IMR-90 (cell line): Measurements from ENCODE around the gene ASAP2. TPM values are rescaled to one million over a fixed set of nuclear protein-coding genes. Genes with fewer than 3 reads are reported as not detected.

Experiments
- ATAC-seq: fragments of 200-7000 bp; cut with Tn5 transposase; 2 replicates; pipeline ENCODE4 v1.9.1; 2020; ENCODE audit warnings: low read depth, mild to moderate bottlenecking, moderate library complexity
- BruUV-seq: library from RNA; stranded (reverse); fragments of 400-500 nt; replicated peaks from 2 replicates; lab custom pipeline; 2021; lab: Mats Ljungman, UMichigan
- CTCF ChIA-PET: fragments of 300-600 bp; formaldehyde crosslinking; extraction: SDS; loops from one replicate; lab custom pipeline; 2021; ENCODE audit warnings: antibody characterized with exemption; lab: Yijun Ruan, JAX
- POLR2A ChIA-PET: fragments of 300-600 bp; sonication (Branson Sonifier 250); formaldehyde crosslinking; loops from one replicate; lab custom pipeline; 2022; ENCODE audit warnings: antibody characterized with exemption; ENCODE audit not compliant: unreplicated experiment; lab: Charles Lee
- DNase-seq: peaks from one replicate; pipeline ENCODE4 v3.0.0; 2013
- H2AFZ ChIP-seq: replicated peaks from 2 replicates; pipeline ENCODE3; 2013; ENCODE audit warnings: low read length, mild to moderate bottlenecking; ENCODE audit not compliant: poor library complexity
- H2AK5ac ChIP-seq: 2 replicates; pipeline ENCODE4 v1.6.1; 2013; ENCODE audit warnings: low read depth, low read length, inconsistent platforms
- H2AK9ac ChIP-seq: replicated peaks from 2 replicates; pipeline ENCODE3; 2013; ENCODE audit warnings: mild to moderate bottlenecking, low read depth, low read length, moderate library complexity; ENCODE audit not compliant: poor library complexity
- H2BK120ac ChIP-seq: 2 replicates; pipeline ENCODE4 v1.6.1; 2013; ENCODE audit warnings: low read depth, low read length, inconsistent platforms
- H2BK15ac ChIP-seq: 3 replicates; pipeline ENCODE4 v1.6.1; 2013; ENCODE audit warnings: low read depth, low read length, inconsistent platforms
- H2BK20ac ChIP-seq: 2 replicates; pipeline ENCODE4 v1.6.1; 2013; ENCODE audit warnings: low read depth, mild to moderate bottlenecking, inconsistent platforms, low read length, moderate library complexity
- H2BK5ac ChIP-seq: 2 replicates; pipeline ENCODE4 v1.6.1; 2013; ENCODE audit warnings: mild to moderate bottlenecking, low read depth, low read length, inconsistent platforms; ENCODE audit not compliant: poor library complexity, severe bottlenecking
- H3K14ac ChIP-seq: replicated peaks from 2 replicates; pipeline ENCODE4 v1.6.1; 2013; ENCODE audit warnings: low read depth, low read length, inconsistent platforms
- H3K18ac ChIP-seq: 2 replicates; pipeline ENCODE4 v1.6.1; 2013; ENCODE audit warnings: low read depth, low read length, control low read depth
- H3K23ac ChIP-seq: 2 replicates; pipeline ENCODE4 v1.6.1; 2013; ENCODE audit warnings: low read depth, low read length, inconsistent platforms
- H3K27ac ChIP-seq: 2 replicates; pipeline ENCODE4 v1.5.1; 2013; ENCODE audit warnings: mild to moderate bottlenecking, control low read depth, low read length; ENCODE audit not compliant: insufficient read depth
- H3K27me3 ChIP-seq: 2 replicates; pipeline ENCODE4 v1.6.1; 2013; ENCODE audit warnings: low read length; ENCODE audit not compliant: control insufficient read depth, insufficient read depth
- H3K36me3 ChIP-seq: 2 replicates; pipeline ENCODE4 v1.6.1; 2013; ENCODE audit warnings: low read length, mixed read lengths; ENCODE audit not compliant: control insufficient read depth, insufficient read depth
- H3K4ac ChIP-seq: 2 replicates; pipeline ENCODE4 v1.6.1; 2013; ENCODE audit warnings: low read depth, low read length, inconsistent platforms
- H3K4me1 ChIP-seq: 2 replicates; pipeline ENCODE4 v1.6.1; 2013; ENCODE audit warnings: low read length, mixed read lengths; ENCODE audit not compliant: control insufficient read depth, insufficient read depth
- H3K4me2 ChIP-seq: 2 replicates; pipeline ENCODE4 v1.6.1; 2013; ENCODE audit warnings: low read depth, mild to moderate bottlenecking, control low read depth, low read length, moderate library complexity
- H3K4me3 ChIP-seq: 2 replicates; pipeline ENCODE4 v1.5.1; 2013; ENCODE audit warnings: low read depth, mild to moderate bottlenecking, control low read depth, low read length, moderate library complexity; ENCODE audit not compliant: insufficient read depth
- H3K56ac ChIP-seq: 2 replicates; pipeline ENCODE4 v1.6.1; 2013; ENCODE audit warnings: low read length, inconsistent platforms; ENCODE audit not compliant: insufficient read depth; ENCODE audit errors: extremely low read depth
- H3K79me1 ChIP-seq, 2 experiments: 2 replicates each; pipeline ENCODE4 v1.6.1; 2013; ENCODE audit warnings: low read length in 2 of 2, inconsistent platforms in 1 of 2, low read depth in 1 of 2
- H3K9ac ChIP-seq: 2 replicates; pipeline ENCODE4 v1.6.1; 2013; ENCODE audit warnings: low read depth, low read length, control low read depth
- H3K9me1 ChIP-seq: 2 replicates; pipeline ENCODE4 v1.6.1; 2013; ENCODE audit warnings: low read length, inconsistent platforms; ENCODE audit not compliant: insufficient read depth
- H3K9me3 ChIP-seq: 2 replicates; pipeline ENCODE4 v1.6.1; 2013; ENCODE audit warnings: low read length; ENCODE audit not compliant: control insufficient read depth, insufficient read depth
- H4K20me1 ChIP-seq: 2 replicates; pipeline ENCODE4 v1.6.1; 2013; ENCODE audit warnings: low read length, inconsistent platforms; ENCODE audit not compliant: insufficient read depth
- H4K5ac ChIP-seq: 2 replicates; pipeline ENCODE4 v1.6.1; 2013; ENCODE audit warnings: mild to moderate bottlenecking, low read depth, low read length, control low read depth
- H4K8ac ChIP-seq, 2 experiments: 2 replicates each; pipeline ENCODE4 v1.6.1; 2013; ENCODE audit warnings: low read depth in 2 of 2, low read length in 2 of 2, control low read depth in 1 of 2, inconsistent platforms in 1 of 2
- H4K91ac ChIP-seq: 2 replicates; pipeline ENCODE4 v1.6.1; 2013; ENCODE audit warnings: low read depth, low read length, inconsistent platforms; ENCODE audit not compliant: insufficient read depth
- CHD1 ChIP-seq: IDR thresholded peaks from 2 replicates; pipeline ENCODE4 v1.6.1; 2012; ENCODE audit warnings: low read depth, low read length, improper control_type of control experiment
- FOS ChIP-seq: fragments of 150-350 bp; IDR thresholded peaks from 2 replicates; pipeline ENCODE4 v1.6.1; 2016; ENCODE audit warnings: low read depth, low read length
- MAFK ChIP-seq: IDR thresholded peaks from 2 replicates; pipeline ENCODE4 v1.6.1; 2012; ENCODE audit warnings: low read depth, low read length, improper control_type of control experiment
- MXI1 ChIP-seq: IDR thresholded peaks from 2 replicates; pipeline ENCODE4 v1.6.1; 2012; ENCODE audit warnings: low read depth, mild to moderate bottlenecking, low read length, moderate library complexity, borderline replicate concordance
- NFE2L2 ChIP-seq: fragments of 150-350 bp; IDR thresholded peaks from 2 replicates; pipeline ENCODE4 v1.6.1; 2016; ENCODE audit warnings: low read depth, mild to moderate bottlenecking, low read length
- POLR2A ChIP-seq: IDR thresholded peaks from 2 replicates; pipeline ENCODE4 v1.6.1; 2012; ENCODE audit warnings: mild to moderate bottlenecking, low read depth, low read length
- RCOR1 ChIP-seq: IDR thresholded peaks from 2 replicates; pipeline ENCODE4 v1.6.1; 2012; ENCODE audit warnings: mild to moderate bottlenecking, low read length, improper control_type of control experiment; ENCODE audit not compliant: insufficient replicate concordance
- RFX5 ChIP-seq: IDR thresholded peaks from 2 replicates; pipeline ENCODE4 v1.8.0; 2012; ENCODE audit warnings: low read depth, mild to moderate bottlenecking, low read length, moderate library complexity
- SMC3 ChIP-seq: fragments of 150-350 bp; IDR thresholded peaks from 2 replicates; pipeline ENCODE4 v1.6.1; 2016; ENCODE audit warnings: low read depth, mild to moderate bottlenecking, antibody characterized with exemption, low read length, moderate library complexity
- WGBS, 2 experiments: methylation state at CpG; one replicate each; pipeline versions ENCODE4 v1.1.5 to v1.1.7; 2013; ENCODE audit warnings: missing lambda C conversion rate in 2 of 2; ENCODE audit not compliant: insufficient read length in 1 of 2; ENCODE audit errors: extremely low coverage in 2 of 2; 5-methylcytosine and 5-hydroxymethylcytosine counted together
- dilution Hi-C: fragments of 300-500 bp; cut with HindIII; formaldehyde crosslinking; loops from one replicate; pipeline ENCODE4 v1.14.3; 2018; ENCODE audit warnings: low sequenced_read_pairs; ENCODE audit not compliant: unreplicated experiment
- in situ Hi-C: fragments of 300-500 bp; cut with MboI; formaldehyde crosslinking; loops from 3 replicates; pipeline ENCODE4 v1.14.3; 2019; ENCODE audit warnings: low sequenced_read_pairs, inconsistent platforms, mixed read lengths
- intact Hi-C: fragments of 100-400 bp; cut with micrococcal nuclease; formaldehyde crosslinking; loops from 2 replicates; pipeline ENCODE4 v1.10.0; 2022
- polyA plus RNA-seq, 3 experiments: library from polyadenylated mRNA; depleted of rRNA; stranded (reverse); fragments of >200 nt; gene quantifications; 2 replicates each; pipeline ENCODE4 v1.2.3, GENCODE V29; 2012; ENCODE audit warnings: low replicate concordance in 1 of 3
- total RNA-seq: library from RNA; depleted of rRNA; stranded (reverse); fragments of >200 nt; gene quantifications from 2 replicates; pipeline ENCODE4 v1.2.3, GENCODE V29; 2012
- TF ChIP-seq, protein P1 (sequence below): fragments of 150-350 bp; IDR thresholded peaks from 2 replicates; pipeline ENCODE4 v1.6.1; 2016; ENCODE audit warnings: low read depth, mild to moderate bottlenecking, low read length, moderate library complexity, borderline replicate concordance
- TF ChIP-seq, protein P2 (sequence below): conservative IDR thresholded peaks from 2 replicates; pipeline ENCODE4 v1.5.1; 2012; ENCODE audit warnings: mild to moderate bottlenecking, low read depth, low read length, improper control_type of control experiment
- TF ChIP-seq, protein P3 (sequence below): fragments of 150-350 bp; IDR thresholded peaks from 2 replicates; pipeline ENCODE4 v1.6.1; 2017; ENCODE audit warnings: mild to moderate bottlenecking, antibody characterized with exemption, low read length, low read depth

The ASAP2 gene
- total and polyA plus RNA-seq, 2 of the 4 experiments (the other 2 are of a cell fraction), result 19.7 to 28.1 TPM

DNA sequence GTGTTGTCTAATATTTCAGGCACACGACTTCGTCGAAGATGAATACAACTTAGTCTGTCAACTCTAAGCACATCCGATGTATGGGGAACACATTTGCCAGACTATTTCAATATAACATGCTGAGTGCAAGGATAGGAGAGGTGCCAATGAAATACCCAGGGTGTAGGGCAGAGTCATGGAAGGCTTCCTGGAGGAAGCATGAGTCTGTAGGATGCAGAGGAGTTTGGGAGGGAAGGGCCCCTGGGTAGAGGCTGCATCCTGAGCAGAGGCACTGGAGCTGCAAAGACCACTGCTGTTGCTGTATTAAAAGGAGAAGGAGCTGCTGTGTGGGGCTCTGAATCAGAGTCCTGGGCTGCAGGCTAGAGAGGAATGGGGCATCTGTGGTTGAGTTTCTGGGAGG is 89.9 kb downstream of the ASAP2 start:
- Histone ChIP-seq H4K91ac (no peak overlapping the region), H3K56ac (no peak overlapping the region), H2BK20ac (no peak overlapping the region), H2AK5ac (no peak overlapping the region), H3K9me1 (peaks cover 34% of the 10 kb centered on the region), H4K5ac (no peak overlapping the region), H3K36me3 (peaks cover 7% of the 10 kb centered on the region), H2AFZ (no peak overlapping the region), H2BK15ac (no peak overlapping the region), H3K18ac (no peak overlapping the region), H3K9me3 (no peaks in the 10 kb centered on the region), H2BK120ac (no peak overlapping the region), H3K14ac (no peak overlapping the region), H3K27ac (no peak overlapping the region), H3K4me2 (no peak overlapping the region), H3K4me1 (no peaks in the 10 kb centered on the region; the same call in 1 of the 2 replicates), H3K27me3 (no peaks in the 10 kb centered on the region), H2AK9ac (peak overlapping the region; percentile 70), H4K8ac (no peak overlapping the region), H3K4ac (no peak overlapping the region), H4K20me1 (peaks cover 35% of the 10 kb centered on the region), H3K23ac (peak overlapping the region; percentile 29; the same call in 1 of the 2 replicates), H2BK5ac (no peak overlapping the region), H3K9ac (no peak overlapping the region), H3K79me1 (peaks cover 59 to 90% of the 10 kb centered on the region in 2 experiments), H3K4me3 (no peak overlapping the region)
- no peak for TF ChIP-seq CHD1
- no peak for TF ChIP-seq SMC3
- TF ChIP-seq RCOR1, result no peak
- TF ChIP-seq, protein P1, sequence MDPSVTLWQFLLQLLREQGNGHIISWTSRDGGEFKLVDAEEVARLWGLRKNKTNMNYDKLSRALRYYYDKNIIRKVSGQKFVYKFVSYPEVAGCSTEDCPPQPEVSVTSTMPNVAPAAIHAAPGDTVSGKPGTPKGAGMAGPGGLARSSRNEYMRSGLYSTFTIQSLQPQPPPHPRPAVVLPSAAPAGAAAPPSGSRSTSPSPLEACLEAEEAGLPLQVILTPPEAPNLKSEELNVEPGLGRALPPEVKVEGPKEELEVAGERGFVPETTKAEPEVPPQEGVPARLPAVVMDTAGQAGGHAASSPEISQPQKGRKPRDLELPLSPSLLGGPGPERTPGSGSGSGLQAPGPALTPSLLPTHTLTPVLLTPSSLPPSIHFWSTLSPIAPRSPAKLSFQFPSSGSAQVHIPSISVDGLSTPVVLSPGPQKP, result no peak
- TF ChIP-seq, protein P2, sequence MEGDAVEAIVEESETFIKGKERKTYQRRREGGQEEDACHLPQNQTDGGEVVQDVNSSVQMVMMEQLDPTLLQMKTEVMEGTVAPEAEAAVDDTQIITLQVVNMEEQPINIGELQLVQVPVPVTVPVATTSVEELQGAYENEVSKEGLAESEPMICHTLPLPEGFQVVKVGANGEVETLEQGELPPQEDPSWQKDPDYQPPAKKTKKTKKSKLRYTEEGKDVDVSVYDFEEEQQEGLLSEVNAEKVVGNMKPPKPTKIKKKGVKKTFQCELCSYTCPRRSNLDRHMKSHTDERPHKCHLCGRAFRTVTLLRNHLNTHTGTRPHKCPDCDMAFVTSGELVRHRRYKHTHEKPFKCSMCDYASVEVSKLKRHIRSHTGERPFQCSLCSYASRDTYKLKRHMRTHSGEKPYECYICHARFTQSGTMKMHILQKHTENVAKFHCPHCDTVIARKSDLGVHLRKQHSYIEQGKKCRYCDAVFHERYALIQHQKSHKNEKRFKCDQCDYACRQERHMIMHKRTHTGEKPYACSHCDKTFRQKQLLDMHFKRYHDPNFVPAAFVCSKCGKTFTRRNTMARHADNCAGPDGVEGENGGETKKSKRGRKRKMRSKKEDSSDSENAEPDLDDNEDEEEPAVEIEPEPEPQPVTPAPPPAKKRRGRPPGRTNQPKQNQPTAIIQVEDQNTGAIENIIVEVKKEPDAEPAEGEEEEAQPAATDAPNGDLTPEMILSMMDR, result no peak
- no peak for TF ChIP-seq RFX5
- TF ChIP-seq NFE2L2, result no peak
- TF ChIP-seq, protein P3, sequence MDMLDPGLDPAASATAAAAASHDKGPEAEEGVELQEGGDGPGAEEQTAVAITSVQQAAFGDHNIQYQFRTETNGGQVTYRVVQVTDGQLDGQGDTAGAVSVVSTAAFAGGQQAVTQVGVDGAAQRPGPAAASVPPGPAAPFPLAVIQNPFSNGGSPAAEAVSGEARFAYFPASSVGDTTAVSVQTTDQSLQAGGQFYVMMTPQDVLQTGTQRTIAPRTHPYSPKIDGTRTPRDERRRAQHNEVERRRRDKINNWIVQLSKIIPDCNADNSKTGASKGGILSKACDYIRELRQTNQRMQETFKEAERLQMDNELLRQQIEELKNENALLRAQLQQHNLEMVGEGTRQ, result no peak
- no peak for TF ChIP-seq POLR2A
- TF ChIP-seq FOS, result no peak
- TF ChIP-seq MAFK, result no peak
- no peak for TF ChIP-seq MXI1
- ATAC-seq, result no peak
- CTCF ChIA-PET, result no interaction called here
- no TSS peak for BruUV-seq
- DNase-seq, result no peak
- in situ Hi-C loops, result no loop called here
- intact Hi-C loops, result no loop called here
- dilution Hi-C loops, result no loop called here
- WGBS, 2 experiments, result no CpG with 5 or more reads among the region's 4 CpGs
- POLR2A ChIA-PET, result interaction anchor here (0.9 kb wide), 1 partner anchor 10 kb away, joined by 3 read pairs; no protein-coding TSS in a partner anchor
